Caco-2 (cell line): ENCODE measurements around the gene CDC123. TPM values are rescaled to one million over a fixed set of nuclear protein-coding genes. Genes with fewer than 3 reads are reported as not detected.

Source experiments
- Bru-seq: library from RNA; stranded (reverse); fragments of 400-500 nt; gene quantifications from one replicate; lab custom pipeline; 2021; lab: Mats Ljungman, UMichigan
- BruChase-seq, 2 experiments: library from RNA; stranded (reverse); fragments of 400-500 nt; gene quantifications; one replicate each; lab custom pipeline; 2021; lab: Mats Ljungman, UMichigan
- BruUV-seq: library from RNA; stranded (reverse); fragments of 400-500 nt; replicated peaks from 2 replicates; lab custom pipeline; 2021; lab: Mats Ljungman, UMichigan
- CTCF ChIA-PET: fragments of 300-600 bp; sonication (Branson Sonifier 250); formaldehyde crosslinking; loops from one replicate; lab custom pipeline; 2022; ENCODE audit warnings: antibody characterized with exemption; lab: Charles Lee
- POLR2A ChIA-PET: fragments of 300-600 bp; sonication (Branson Sonifier 250); formaldehyde crosslinking; loops from one replicate; lab custom pipeline; 2022; ENCODE audit warnings: antibody characterized with exemption; lab: Charles Lee
- DNase-seq, 2 experiments: peaks; one replicate each; pipeline versions ENCODE4 v3.0.0 to v3.0.0-alpha.2; 2020 to 2022
- H3K27me3 ChIP-seq: replicated peaks from 2 replicates; pipeline ENCODE4 v1.6.0; 2011; ENCODE audit warnings: low read length; ENCODE audit not compliant: control insufficient read depth, insufficient read depth
- H3K36me3 ChIP-seq: 2 replicates; pipeline ENCODE4 v1.5.1; 2011; ENCODE audit warnings: low read length; ENCODE audit not compliant: control insufficient read depth, insufficient read depth
- H3K4me1 ChIP-seq: fragments of 250-450 bp; sonication (Bioruptor Pico); 2 replicates; pipeline ENCODE4 v1.5.1; 2020; ENCODE audit warnings: mild to moderate bottlenecking
- H3K4me3 ChIP-seq: 2 replicates; pipeline ENCODE4 v1.5.1; 2011; ENCODE audit warnings: low read depth, mild to moderate bottlenecking, control low read depth, low read length
- H3K9me3 ChIP-seq: fragments of 250-450 bp; sonication (Bioruptor Pico); 2 replicates; pipeline ENCODE4 v1.5.1; 2020; ENCODE audit warnings: mild to moderate bottlenecking, moderate library complexity
- H3K27ac Mint-ChIP-seq: one replicate; pipeline ENCODE4 v1.8.0; 2022; ENCODE audit warnings: mixed read lengths; ENCODE audit not compliant: unreplicated experiment
- H3K27me3 Mint-ChIP-seq: one replicate; pipeline ENCODE4 v1.8.0; 2022; ENCODE audit warnings: mixed read lengths; ENCODE audit not compliant: insufficient read depth, unreplicated experiment
- H3K36me3 Mint-ChIP-seq: one replicate; pipeline ENCODE4 v1.8.0; 2022; ENCODE audit warnings: mild to moderate bottlenecking, mixed read lengths; ENCODE audit not compliant: insufficient read depth, unreplicated experiment
- H3K4me1 Mint-ChIP-seq: one replicate; pipeline ENCODE4 v1.8.0; 2022; ENCODE audit warnings: low read depth, mixed read lengths; ENCODE audit not compliant: unreplicated experiment
- H3K4me3 Mint-ChIP-seq: one replicate; pipeline ENCODE4 v1.8.0; 2022; ENCODE audit warnings: mild to moderate bottlenecking, moderate library complexity, mixed read lengths; ENCODE audit not compliant: unreplicated experiment
- H3K9me3 Mint-ChIP-seq: one replicate; pipeline ENCODE4 v1.8.0; 2022; ENCODE audit warnings: mixed read lengths; ENCODE audit not compliant: unreplicated experiment
- intact Hi-C: fragments of 100-400 bp; cut with micrococcal nuclease; formaldehyde crosslinking; loops from one replicate; pipeline ENCODE4 v1.10.0; 2022; ENCODE audit not compliant: unreplicated experiment
- long read RNA-seq: library from polyadenylated mRNA; stranded (forward); transcript quantifications from one replicate; pipeline ENCODE4 v2.0.0, GENCODE V29; 2022
- total RNA-seq: library from RNA; stranded (reverse); gene quantifications from 2 replicates; pipeline ENCODE4 v1.2.3, GENCODE V29; 2022
- TF ChIP-seq, protein P1 (sequence below), 2 experiments: fragments of 200-600 bp in 1 of 2; IDR thresholded peaks; 1 replicate in 1 of 2; 2 replicates in 1 of 2; pipeline versions ENCODE4 v1.5.1 to v1.8.0; 2011 to 2022; ENCODE audit warnings: antibody characterized with exemption in 1 of 2, control low read depth in 1 of 2, inconsistent platforms in 1 of 2, low read depth in 1 of 2, low read length in 1 of 2, mild to moderate bottlenecking in 1 of 2, moderate library complexity in 1 of 2; ENCODE audit not compliant: insufficient read depth in 1 of 2, severe bottlenecking in 1 of 2, unreplicated experiment in 1 of 2

The CDC123 gene, protein sequence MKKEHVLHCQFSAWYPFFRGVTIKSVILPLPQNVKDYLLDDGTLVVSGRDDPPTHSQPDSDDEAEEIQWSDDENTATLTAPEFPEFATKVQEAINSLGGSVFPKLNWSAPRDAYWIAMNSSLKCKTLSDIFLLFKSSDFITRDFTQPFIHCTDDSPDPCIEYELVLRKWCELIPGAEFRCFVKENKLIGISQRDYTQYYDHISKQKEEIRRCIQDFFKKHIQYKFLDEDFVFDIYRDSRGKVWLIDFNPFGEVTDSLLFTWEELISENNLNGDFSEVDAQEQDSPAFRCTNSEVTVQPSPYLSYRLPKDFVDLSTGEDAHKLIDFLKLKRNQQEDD
- total RNA-seq (190 and 199 TPM in 2 replicates), Bru-seq, nascent RNA (percentile 91 among the genes with signal in this experiment), BruChase-seq, experiment 1, labeled RNA remaining after a 2-hour chase (percentile 88 among the genes with signal in this experiment), BruChase-seq, experiment 2, labeled RNA remaining after a 6-hour chase (percentile 92 among the genes with signal in this experiment)
- long read RNA-seq, transcript CDC123-202 (12 exons, 933 nt), result minor isoform, 6 of 675 reads
- long read RNA-seq, transcript CDC123-201 (13 exons, 1,542 nt), result major isoform, 567 of 675 reads
- long read RNA-seq, partial matches to known transcripts, result 57 of 675 reads
- long read RNA-seq, other reads (novel, unspliced or antisense), result 45 of 675 reads

DNA sequence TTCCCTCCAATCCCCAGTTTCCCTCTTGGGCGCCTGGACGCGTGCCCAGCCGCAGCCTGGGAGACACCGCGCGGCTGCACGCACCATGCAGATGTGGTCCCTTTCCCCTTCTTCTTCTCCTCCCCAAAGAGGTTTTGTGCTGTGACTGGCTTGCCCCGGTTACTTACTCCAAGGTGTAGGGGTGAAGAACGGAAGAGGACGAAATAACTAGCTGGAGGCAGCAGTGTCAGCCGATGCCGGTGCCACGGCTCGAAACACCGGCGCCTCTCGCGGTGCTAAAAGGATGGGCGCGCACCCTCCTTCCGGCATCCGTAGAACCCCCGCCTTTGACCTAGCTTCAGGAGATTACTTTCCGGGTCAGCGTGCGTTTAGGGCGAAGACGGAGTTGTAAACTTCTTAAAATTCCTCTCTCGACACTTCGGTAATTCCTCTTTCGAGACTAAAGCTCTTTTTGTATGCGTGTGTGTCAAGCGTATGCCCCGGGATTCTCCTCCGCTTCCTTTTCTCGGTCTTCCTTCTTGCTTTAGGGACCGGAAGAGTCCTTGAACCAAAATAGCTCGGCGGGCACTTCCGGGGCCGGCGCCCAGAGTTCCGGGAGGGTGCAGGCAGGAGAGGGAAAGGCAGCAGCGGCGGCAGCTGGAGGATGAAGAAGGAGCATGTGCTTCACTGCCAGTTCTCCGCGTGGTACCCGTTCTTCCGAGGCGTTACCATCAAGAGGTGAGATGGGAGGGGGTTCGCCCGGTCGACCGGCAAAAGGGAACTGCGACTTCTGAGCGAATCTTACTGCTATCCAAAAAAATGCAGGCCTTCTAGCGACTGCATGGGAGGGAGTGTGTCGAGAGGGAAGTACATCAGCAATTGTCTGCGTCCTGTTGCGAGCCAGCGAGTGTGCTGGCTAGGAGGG, at the start of gene CDC123, which contains the start of gene NUDT5:
TSS of gene CDC123 (plus strand) at position 586 of the 904 bp plus-strand sequence. CDS start at position 644, 58 bp downstream.
TSS of gene NUDT5 (minus strand) at position 289 of the 904 bp plus-strand sequence. CDS start 9,600 bp downstream, outside the sequence.
- ChIA-PET POLR2A (interaction anchor here (0.7 to 1.4 kb wide), 8 partner anchors 9 to 153 kb away, joined by 3 to 16 read pairs (median 4); partner anchors contain the start of gene UPF2), CTCF (interaction anchor here (0.9 to 1.0 kb wide), 3 partner anchors 16 to 66 kb away, joined by 3 read pairs; no protein-coding TSS in a partner anchor)
- BruUV-seq, result TSS peak; percentile 47
- Histone ChIP-seq H3K4me1 (peaks cover 5% of the 10 kb centered on the region), H3K27me3 (no peaks in the 10 kb centered on the region), H3K36me3 (no peaks in the 10 kb centered on the region), H3K9me3 (no peaks in the 10 kb centered on the region), H3K4me3 (peak within 1 kb of the TSS; percentile 80)
- peak; percentile 91 to 92 for DNase-seq
- peaks cover 14% of the 10 kb centered on the region for H3K4me1 Mint-ChIP-seq
- intact Hi-C loops, result loop anchor here (1.0 kb wide), 1 partner anchor 66 kb away; no protein-coding TSS in a partner anchor
- peak within 1 kb of the TSS; percentile 97 for H3K4me3 Mint-ChIP-seq
- H3K9me3 Mint-ChIP-seq, result no peaks in the 10 kb centered on the region
- TF ChIP-seq, protein P1, sequence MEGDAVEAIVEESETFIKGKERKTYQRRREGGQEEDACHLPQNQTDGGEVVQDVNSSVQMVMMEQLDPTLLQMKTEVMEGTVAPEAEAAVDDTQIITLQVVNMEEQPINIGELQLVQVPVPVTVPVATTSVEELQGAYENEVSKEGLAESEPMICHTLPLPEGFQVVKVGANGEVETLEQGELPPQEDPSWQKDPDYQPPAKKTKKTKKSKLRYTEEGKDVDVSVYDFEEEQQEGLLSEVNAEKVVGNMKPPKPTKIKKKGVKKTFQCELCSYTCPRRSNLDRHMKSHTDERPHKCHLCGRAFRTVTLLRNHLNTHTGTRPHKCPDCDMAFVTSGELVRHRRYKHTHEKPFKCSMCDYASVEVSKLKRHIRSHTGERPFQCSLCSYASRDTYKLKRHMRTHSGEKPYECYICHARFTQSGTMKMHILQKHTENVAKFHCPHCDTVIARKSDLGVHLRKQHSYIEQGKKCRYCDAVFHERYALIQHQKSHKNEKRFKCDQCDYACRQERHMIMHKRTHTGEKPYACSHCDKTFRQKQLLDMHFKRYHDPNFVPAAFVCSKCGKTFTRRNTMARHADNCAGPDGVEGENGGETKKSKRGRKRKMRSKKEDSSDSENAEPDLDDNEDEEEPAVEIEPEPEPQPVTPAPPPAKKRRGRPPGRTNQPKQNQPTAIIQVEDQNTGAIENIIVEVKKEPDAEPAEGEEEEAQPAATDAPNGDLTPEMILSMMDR (IDR thresholded peaks at IDR 0.05; ENCODE audit: insufficient read depth in 1 of 2, low read depth in 1 of 2, low read length in 1 of 2, severe bottlenecking in 1 of 2, unreplicated experiment in 1 of 2), result no peak
- no peaks in the 10 kb centered on the region for H3K27me3 Mint-ChIP-seq
- peaks cover 44% of the 10 kb centered on the region for H3K36me3 Mint-ChIP-seq
- H3K27ac Mint-ChIP-seq, result peak within 1 kb of the TSS; percentile 95

DNA sequence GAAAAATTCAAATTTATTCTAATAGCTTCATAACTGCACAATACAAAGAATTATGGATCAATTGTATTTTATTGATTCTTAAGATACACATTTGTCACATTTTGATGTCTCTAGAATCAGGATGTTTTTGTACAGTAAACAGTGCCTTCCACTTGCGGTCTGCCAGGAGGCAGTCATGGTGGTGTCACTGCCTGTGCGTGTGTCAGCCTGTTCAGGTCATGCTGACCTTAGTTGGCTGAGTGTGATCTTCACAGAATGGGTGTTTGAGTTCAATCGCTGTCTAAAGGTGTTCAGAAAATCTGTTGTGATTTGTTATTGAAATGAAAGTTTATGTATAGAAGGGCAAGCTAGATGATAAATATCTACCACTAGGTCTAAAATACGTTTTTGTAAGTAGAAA, 45.8 kb upstream of the CDC123 start:
- H3K9me3 ChIP-seq, result no peaks in the 10 kb centered on the region
- H3K4me3 ChIP-seq, result no peak overlapping the region
- no peak for DNase-seq
- CTCF ChIA-PET, result no interaction called here
- POLR2A ChIA-PET, result no interaction called here
- TF ChIP-seq, protein P1 (IDR thresholded peaks at IDR 0.05; ENCODE audit: insufficient read depth in 1 of 2, low read depth in 1 of 2, low read length in 1 of 2, severe bottlenecking in 1 of 2, unreplicated experiment in 1 of 2), result no peak
- intact Hi-C loops, result no loop called here
- no peaks in the 10 kb centered on the region for H3K27me3 ChIP-seq
- Mint-ChIP-seq H3K36me3 (peaks cover 42% of the 10 kb centered on the region), H3K9me3 (no peaks in the 10 kb centered on the region), H3K4me1 (peaks cover 11% of the 10 kb centered on the region), H3K27me3 (no peaks in the 10 kb centered on the region), H3K27ac (no peak overlapping the region), H3K4me3 (no peak overlapping the region)
- H3K4me1 ChIP-seq, result peaks cover under 1% of the 10 kb centered on the region; the same call in 1 of the 2 replicates
- BruUV-seq, result no TSS peak
- no peaks in the 10 kb centered on the region; the same call in 1 of the 2 replicates for H3K36me3 ChIP-seq
